Measurements from ENCODE around the gene PRH2. TPM values are rescaled to one million over a fixed set of nuclear protein-coding genes. Genes with fewer than 3 reads are reported as not detected.
A peak's percentile ranks its signal among the peaks of the same experiment; 100 is the strongest.

Gene PRH2
- polyA plus RNA-seq, 1 donor (not counting 4 experiments of a cell fraction or from before 2014, with no cell fraction given), result 0.12 TPM

- no peak overlapping the region for H3K27ac ChIP-seq (ENCODE audit: control insufficient read depth, insufficient read depth, low read length)
Observed at GRCh38 chr12:10900972-10901371, 28.1 kb upstream of the PRH2 start.

GRCh38 chr12:10901427-10901826 is 27.6 kb upstream of the PRH2 start:
- no peak for FAIRE-seq
- no peaks in the 10 kb centered on the region for H3K9me1 ChIP-seq (ENCODE audit: control insufficient read depth, extremely low read depth, insufficient read depth, low read length)

More at GRCh38 chr12:10900972-10901371, 28.1 kb upstream of the PRH2 start:
- no peaks in the 10 kb centered on the region for H3K36me3 ChIP-seq (ENCODE audit: control insufficient read depth in 2 of 2, extremely low read depth in 1 of 2, insufficient read depth in 2 of 2, low read length in 2 of 2)
- no peak overlapping the region for H3K4me2 ChIP-seq (ENCODE audit: control insufficient read depth, extremely low read depth, insufficient read depth, low read depth, low read length)
- H4K20me1 ChIP-seq (ENCODE audit: control insufficient read depth, extremely low read depth, insufficient read depth, low read length), result no peaks in the 10 kb centered on the region
- H3K4me3 ChIP-seq (ENCODE audit: control insufficient read depth in 2 of 3, extremely low read depth in 1 of 3, insufficient read depth in 2 of 3, low read depth in 1 of 3, low read length in 3 of 3), result no peak overlapping the region
- peaks cover 3% of the 10 kb centered on the region for H3K4me1 ChIP-seq (ENCODE audit: control insufficient read depth, extremely low read depth, insufficient read depth, low read length)
- no peaks in the 10 kb centered on the region for H3K9me3 ChIP-seq (ENCODE audit: control insufficient read depth, low read depth, low read length)
- no peak for TF ChIP-seq EZH2 (IDR thresholded peaks at IDR 0.05; ENCODE audit: low read length)
- no peak for TF ChIP-seq CTCF (optimal IDR thresholded peaks at IDR 0.05 in 1 of 3, IDR thresholded peaks at IDR 0.05 in 1 of 3, conservative IDR thresholded peaks at IDR 0.05 in 1 of 3; ENCODE audit: extremely low read depth in 1 of 3, insufficient read depth in 2 of 3, low read length in 3 of 3)
- H3K27me3 ChIP-seq (ENCODE audit: control insufficient read depth, extremely low read depth, insufficient read depth, low read length), result no peaks in the 10 kb centered on the region
- DNase-seq (ENCODE audit: low read depth, low spot score) (no peak), FAIRE-seq (no peak)
- no peaks in the 10 kb centered on the region for H3K79me2 ChIP-seq (ENCODE audit: control insufficient read depth, insufficient read depth, low read length)
- no peaks in the 10 kb centered on the region for H3K9me1 ChIP-seq (ENCODE audit: control insufficient read depth, extremely low read depth, insufficient read depth, low read length)
- no peak overlapping the region for H2AFZ ChIP-seq (ENCODE audit: control insufficient read depth, low read length)
- dilution Hi-C loops (cut with MboI; ENCODE audit: extremely low pct_ligation_motif_present, low sequenced_read_pairs), result no loop called here
- no peak overlapping the region for H3K9ac ChIP-seq (ENCODE audit: control insufficient read depth, extremely low read depth, insufficient read depth, low read length)

More at GRCh38 chr12:10901427-10901826, 27.6 kb upstream of the PRH2 start:
- Histone ChIP-seq H4K20me1 (ENCODE audit: control insufficient read depth, extremely low read depth, insufficient read depth, low read length) (no peaks in the 10 kb centered on the region), H3K4me2 (ENCODE audit: control insufficient read depth, extremely low read depth, insufficient read depth, low read depth, low read length) (no peak overlapping the region), H3K9me3 (ENCODE audit: control insufficient read depth, low read depth, low read length) (no peaks in the 10 kb centered on the region), H3K27me3 (ENCODE audit: control insufficient read depth, extremely low read depth, insufficient read depth, low read length) (no peaks in the 10 kb centered on the region), H2AFZ (ENCODE audit: control insufficient read depth, low read length) (no peak overlapping the region), H3K27ac (ENCODE audit: control insufficient read depth, insufficient read depth, low read length) (no peak overlapping the region), H3K4me1 (ENCODE audit: control insufficient read depth, extremely low read depth, insufficient read depth, low read length) (peaks cover 3% of the 10 kb centered on the region), H3K36me3 (ENCODE audit: control insufficient read depth in 2 of 2, extremely low read depth in 1 of 2, insufficient read depth in 2 of 2, low read length in 2 of 2) (no peaks in the 10 kb centered on the region), H3K9ac (ENCODE audit: control insufficient read depth, extremely low read depth, insufficient read depth, low read length) (no peak overlapping the region), H3K4me3 (ENCODE audit: control insufficient read depth in 2 of 3, extremely low read depth in 1 of 3, insufficient read depth in 2 of 3, low read depth in 1 of 3, low read length in 3 of 3) (no peak overlapping the region), H3K79me2 (ENCODE audit: control insufficient read depth, insufficient read depth, low read length) (no peaks in the 10 kb centered on the region)
- DNase-seq (ENCODE audit: low read depth, low spot score), result no peak
- dilution Hi-C loops (cut with MboI; ENCODE audit: extremely low pct_ligation_motif_present, low sequenced_read_pairs), result no loop called here
- peak in 1 of 3 experiments; percentile 27 for TF ChIP-seq CTCF (optimal IDR thresholded peaks at IDR 0.05 in 1 of 3, IDR thresholded peaks at IDR 0.05 in 1 of 3, conservative IDR thresholded peaks at IDR 0.05 in 1 of 3; ENCODE audit: extremely low read depth in 1 of 3, insufficient read depth in 2 of 3, low read length in 3 of 3)
- no peak for TF ChIP-seq EZH2 (IDR thresholded peaks at IDR 0.05; ENCODE audit: low read length)
